ENCODE data around the gene FAM234B. TPM values are rescaled to one million over a fixed set of nuclear protein-coding genes. Genes with fewer than 3 reads are reported as not detected.

Gene FAM234B
- total RNA-seq, 1 experiment from 2014 or later: 2.7 TPM

GRCh38 chr12:13088496-13088895 lies 44.3 kb downstream of the FAM234B start:
- Mint-ChIP-seq H3K36me3 (ENCODE audit: insufficient read depth, unreplicated experiment) (no peaks in the 10 kb centered on the region), H3K27me3 (ENCODE audit: unreplicated experiment) (peaks cover 26% of the 10 kb centered on the region), H3K9me3 (ENCODE audit: low read depth, unreplicated experiment) (no peaks in the 10 kb centered on the region), H3K4me1 (ENCODE audit: low read depth, unreplicated experiment) (peaks cover 18% of the 10 kb centered on the region), H3K27ac (ENCODE audit: unreplicated experiment) (no peak overlapping the region), H3K4me3 (ENCODE audit: low read depth, unreplicated experiment) (no peak overlapping the region)
- CTCF ChIA-PET: no interaction called here
- no peak for TF ChIP-seq CTCF (IDR thresholded peaks at IDR 0.05; ENCODE audit: unreplicated experiment)
- intact Hi-C loops (cut with micrococcal nuclease; ENCODE audit: unreplicated experiment): no loop called here
- no peak for DNase-seq
- BruUV-seq (replicated peaks): no TSS peak

GRCh38 chr12:13090054-13090453 lies 45.9 kb downstream of the FAM234B start:
- no TSS peak for BruUV-seq (replicated peaks)
- intact Hi-C loops (cut with micrococcal nuclease; ENCODE audit: unreplicated experiment): no loop called here
- DNase-seq: no peak
- no peak overlapping the region for H3K27ac Mint-ChIP-seq (ENCODE audit: unreplicated experiment)
- H3K4me1 Mint-ChIP-seq (ENCODE audit: low read depth, unreplicated experiment): peaks cover 32% of the 10 kb centered on the region
- peaks cover 26% of the 10 kb centered on the region for H3K27me3 Mint-ChIP-seq (ENCODE audit: unreplicated experiment)
- CTCF ChIA-PET: no interaction called here
- H3K36me3 Mint-ChIP-seq (ENCODE audit: insufficient read depth, unreplicated experiment): no peaks in the 10 kb centered on the region
- no peaks in the 10 kb centered on the region for H3K9me3 Mint-ChIP-seq (ENCODE audit: low read depth, unreplicated experiment)
- TF ChIP-seq CTCF (IDR thresholded peaks at IDR 0.05; ENCODE audit: unreplicated experiment): no peak
- H3K4me3 Mint-ChIP-seq (ENCODE audit: low read depth, unreplicated experiment): no peak overlapping the region

- no peak overlapping the region for H3K27ac Mint-ChIP-seq (ENCODE audit: unreplicated experiment)
- no peak overlapping the region for H3K4me3 Mint-ChIP-seq (ENCODE audit: low read depth, unreplicated experiment)
- TF ChIP-seq CTCF (IDR thresholded peaks at IDR 0.05; ENCODE audit: unreplicated experiment): no peak
- CTCF ChIA-PET: no interaction called here
- intact Hi-C loops (cut with micrococcal nuclease; ENCODE audit: unreplicated experiment): no loop called here
- BruUV-seq (replicated peaks): no TSS peak
- no peak for DNase-seq
- no peaks in the 10 kb centered on the region for H3K36me3 Mint-ChIP-seq (ENCODE audit: insufficient read depth, unreplicated experiment)
- H3K9me3 Mint-ChIP-seq (ENCODE audit: low read depth, unreplicated experiment): no peaks in the 10 kb centered on the region
- H3K4me1 Mint-ChIP-seq (ENCODE audit: low read depth, unreplicated experiment): peaks cover 35% of the 10 kb centered on the region
- H3K27me3 Mint-ChIP-seq (ENCODE audit: unreplicated experiment): peaks cover 18% of the 10 kb centered on the region
Observed at GRCh38 chr12:13091832-13092231, 47.7 kb downstream of the FAM234B start.

- intact Hi-C loops (cut with micrococcal nuclease; ENCODE audit: unreplicated experiment): no loop called here
- Mint-ChIP-seq H3K9me3 (ENCODE audit: low read depth, unreplicated experiment) (no peaks in the 10 kb centered on the region), H3K4me1 (ENCODE audit: low read depth, unreplicated experiment) (peaks cover 49% of the 10 kb centered on the region), H3K4me3 (ENCODE audit: low read depth, unreplicated experiment) (no peak overlapping the region), H3K27ac (ENCODE audit: unreplicated experiment) (no peak overlapping the region), H3K27me3 (ENCODE audit: unreplicated experiment) (peaks cover 7% of the 10 kb centered on the region), H3K36me3 (ENCODE audit: insufficient read depth, unreplicated experiment) (peaks cover 5% of the 10 kb centered on the region)
- DNase-seq: no peak
- BruUV-seq (replicated peaks): no TSS peak
- CTCF ChIA-PET: interaction anchor here (0.6 kb wide), 1 partner anchor 213 kb away, joined by 3 read pairs; no protein-coding TSS in a partner anchor
- TF ChIP-seq CTCF (IDR thresholded peaks at IDR 0.05; ENCODE audit: unreplicated experiment): no peak
Observed at GRCh38 chr12:13093191-13093847, 49.1 kb downstream of the FAM234B start.
